Endothelial cell of umbilical vein (primary cell): ENCODE results near the gene CYP21A2. TPM values are rescaled to one million over a fixed set of nuclear protein-coding genes. Genes with fewer than 3 reads are reported as not detected.
"Not testable (repeated sequence)": the region's sequence is repeated elsewhere in the genome, so short reads cannot be mapped to it uniquely, and the experiment has no call there.

ENCODE experiments used
- BruUV-seq: library from RNA; stranded (reverse); fragments of 400-500 nt; replicated peaks from 2 replicates; lab custom pipeline; 2021; lab: Mats Ljungman, UMichigan
- CTCF ChIA-PET: fragments of 300-600, 350-600 bp; sonication (Branson Sonifier 250); formaldehyde crosslinking; loops from one replicate; lab custom pipeline; 2021; ENCODE audit warnings: antibody characterized with exemption, inconsistent platforms; lab: Charles Lee
- POLR2A ChIA-PET: fragments of 300-600, 350-600 bp; sonication (Branson Sonifier 250); formaldehyde crosslinking; loops from one replicate; lab custom pipeline; 2021; ENCODE audit warnings: antibody characterized with exemption, inconsistent platforms; lab: Charles Lee
- DNase-seq: peaks from one replicate; pipeline ENCODE4 v3.0.0-alpha.2; 2011; ENCODE audit warnings: low read depth, low spot score
- FAIRE-seq: peaks from 2 replicates; lab custom pipeline; 2011; peaks lifted over from hg19 to GRCh38; lab: Jason Lieb, UNC
- H2AFZ ChIP-seq: 2 replicates; pipeline ENCODE4 v1.6.0; 2012; ENCODE audit warnings: low read depth, low read length, control low read depth, inconsistent platforms
- H3K27ac ChIP-seq: 2 replicates; pipeline ENCODE4 v1.5.1; 2011; ENCODE audit warnings: low read depth, mild to moderate bottlenecking, control low read depth, low read length, moderate library complexity; ENCODE audit not compliant: insufficient read depth
- H3K27me3 ChIP-seq, 2 experiments: 2 replicates each; pipeline versions ENCODE4 v1.6.0 to v1.6.1; 2011; ENCODE audit warnings: low read length in 2 of 2, mixed read lengths in 1 of 2; ENCODE audit not compliant: control insufficient read depth in 2 of 2, insufficient read depth in 2 of 2
- H3K36me3 ChIP-seq, 2 experiments: 2 replicates in 1 of 2; 3 replicates in 1 of 2; pipeline ENCODE4 v1.5.1; 2011; ENCODE audit warnings: low read length in 2 of 2, mild to moderate bottlenecking in 1 of 2, moderate library complexity in 1 of 2; ENCODE audit not compliant: control insufficient read depth in 2 of 2, insufficient read depth in 2 of 2; ENCODE audit errors: extremely low read depth in 1 of 2
- H3K4me1 ChIP-seq: 3 replicates; pipeline ENCODE4 v1.5.1; 2011; ENCODE audit warnings: mild to moderate bottlenecking, low read length; ENCODE audit not compliant: control insufficient read depth, insufficient read depth; ENCODE audit errors: extremely low read depth
- H3K4me2 ChIP-seq: 2 replicates; pipeline ENCODE4 v1.6.1; 2011; ENCODE audit warnings: low read length, control low read depth, mixed read lengths; ENCODE audit not compliant: insufficient read depth
- H3K4me3 ChIP-seq, 3 experiments: fragments of 200-600 bp in 1 of 3; sonication (generic), shearing (Covaris generic) in 1 of 3; replicated peaks in 1 of 3; 2 replicates each; pipeline ENCODE4 v1.5.1; 2011 to 2016; ENCODE audit warnings: control low read depth in 3 of 3, low read length in 3 of 3, mild to moderate bottlenecking in 2 of 3, inconsistent platforms in 1 of 3, low read depth in 1 of 3, moderate library complexity in 1 of 3; ENCODE audit not compliant: insufficient read depth in 1 of 3
- H3K79me2 ChIP-seq: 2 replicates; pipeline ENCODE4 v1.6.0; 2012; ENCODE audit warnings: low read length, inconsistent platforms; ENCODE audit not compliant: control insufficient read depth, insufficient read depth
- H3K9ac ChIP-seq: replicated peaks from 2 replicates; pipeline ENCODE3; 2011; ENCODE audit warnings: low read length, control low read depth; ENCODE audit not compliant: insufficient read depth; ENCODE audit errors: extremely low read depth
- H3K9me1 ChIP-seq: replicated peaks from 3 replicates; pipeline ENCODE4 v1.6.0; 2011; ENCODE audit warnings: mild to moderate bottlenecking, low read length; ENCODE audit not compliant: control insufficient read depth, insufficient read depth; ENCODE audit errors: extremely low read depth
- H3K9me3 ChIP-seq: replicated peaks from 2 replicates; pipeline ENCODE4 v1.5.1; 2012; ENCODE audit warnings: low read length, inconsistent platforms; ENCODE audit not compliant: control insufficient read depth, insufficient read depth
- H4K20me1 ChIP-seq: replicated peaks from 2 replicates; pipeline ENCODE3; 2011; ENCODE audit warnings: mild to moderate bottlenecking, low read length; ENCODE audit not compliant: control insufficient read depth, insufficient read depth; ENCODE audit errors: extremely low read depth
- EZH2 ChIP-seq: IDR thresholded peaks from 2 replicates; pipeline ENCODE4 v1.6.1; 2012; ENCODE audit warnings: borderline replicate concordance, low read depth, mild to moderate bottlenecking, moderate library complexity, low read length, inconsistent platforms; ENCODE audit not compliant: severe bottlenecking
- FOS ChIP-seq: IDR thresholded peaks from 2 replicates; pipeline ENCODE4 v1.6.1; 2011; ENCODE audit warnings: mild to moderate bottlenecking, low read length, moderate library complexity, borderline replicate concordance; ENCODE audit not compliant: insufficient read depth
- GATA2 ChIP-seq: IDR thresholded peaks from 2 replicates; pipeline ENCODE4 v1.7.0; 2011; ENCODE audit warnings: low read depth, mild to moderate bottlenecking, moderate library complexity, mixed read lengths, low read length; ENCODE audit not compliant: insufficient read length, insufficient read depth
- JUN ChIP-seq: IDR thresholded peaks from 2 replicates; pipeline ENCODE4 v1.6.1; 2011; ENCODE audit warnings: borderline replicate concordance, low read depth; ENCODE audit not compliant: insufficient read length, insufficient read depth
- MYC ChIP-seq: IDR thresholded peaks from one replicate; pipeline ENCODE4 v1.6.1; 2011; ENCODE audit warnings: mild to moderate bottlenecking, low read depth, low read length
- POLR2A ChIP-seq: IDR thresholded peaks from 2 replicates; pipeline ENCODE4 v1.6.1; 2012; ENCODE audit warnings: low read depth, mild to moderate bottlenecking, control low read depth, low read length
- POLR2AphosphoS5 ChIP-seq: IDR thresholded peaks from 2 replicates; pipeline ENCODE4 v1.6.1; 2012; ENCODE audit warnings: low read depth, mild to moderate bottlenecking, control low read depth, low read length, moderate library complexity; ENCODE audit not compliant: insufficient read depth
- dilution Hi-C: fragments of 300-500 bp; cut with MboI; formaldehyde crosslinking; loops from one replicate; pipeline ENCODE4 v1.15.0; 2019; ENCODE audit warnings: low sequenced_read_pairs; ENCODE audit not compliant: extremely low pct_ligation_motif_present
- intact Hi-C: fragments of 100-400 bp; cut with micrococcal nuclease; formaldehyde crosslinking; loops from one replicate; pipeline ENCODE4 v1.10.0; 2022
- polyA plus RNA-seq, 4 experiments: library from polyadenylated mRNA; depleted of rRNA in 3 of 4; stranded (reverse) in 3 of 4; unstranded in 1 of 4; fragments of >200 nt; gene quantifications; 2 replicates each; pipeline versions ENCODE4 v1.2.1 to v1.2.3, GENCODE V29; 2011 to 2012; ENCODE audit warnings: missing spikeins in 1 of 4
- total RNA-seq: library from RNA; stranded (reverse); gene quantifications from 2 replicates; pipeline ENCODE4 v1.2.3, GENCODE V29; 2021
- TF ChIP-seq, protein P1 (sequence below), 2 donors: IDR thresholded peaks; 1 replicate in 1 of 2; 2 replicates in 1 of 2; pipeline ENCODE4 v1.5.1; 2011; ENCODE audit warnings: low read length in 2 of 2, mild to moderate bottlenecking in 2 of 2, moderate library complexity in 2 of 2, control low read depth in 1 of 2, inconsistent platforms in 1 of 2, low read depth in 1 of 2; ENCODE audit not compliant: insufficient read depth in 1 of 2; ENCODE audit errors: extremely low read depth in 1 of 2
- TF ChIP-seq, protein P2 (sequence below): IDR thresholded peaks from 2 replicates; pipeline ENCODE4 v1.6.1; 2011; ENCODE audit not compliant: insufficient read depth, insufficient read length

Gene CYP21A2
- total and polyA plus RNA-seq, 2 donors (not counting 3 experiments of a cell fraction or from before 2014, with no cell fraction given): 0.22 to 0.46 TPM

DNA sequence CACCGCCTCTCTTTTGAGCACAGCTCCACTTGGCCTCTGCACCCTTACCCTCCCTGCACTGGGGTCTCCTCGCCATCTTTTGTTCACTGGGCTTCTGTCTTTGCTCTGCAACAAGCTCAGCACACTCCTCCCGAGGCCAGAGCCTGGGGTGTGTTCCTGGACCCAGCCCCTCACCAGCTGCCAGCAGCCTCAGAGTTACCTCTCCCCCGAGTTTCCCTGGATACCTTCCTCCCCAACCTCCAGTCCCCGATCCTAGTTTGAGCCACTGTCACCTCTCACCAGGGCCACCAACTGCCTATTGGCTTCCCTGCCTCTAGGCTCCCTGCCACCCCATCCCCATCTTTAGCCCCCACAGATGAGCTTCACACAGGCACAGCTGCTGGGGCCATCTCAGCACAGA is 12.3 kb downstream of the CYP21A2 start:
- no peaks in the 10 kb centered on the region for H4K20me1 ChIP-seq
- H3K4me2 ChIP-seq: no peak overlapping the region
- ChIA-PET CTCF (no interaction called here), POLR2A (no interaction called here)
- no peak overlapping the region for H3K4me3 ChIP-seq
- H3K79me2 ChIP-seq: no peaks in the 10 kb centered on the region
- BruUV-seq: no TSS peak
- H3K4me1 ChIP-seq: peaks cover 10% of the 10 kb centered on the region
- no peak overlapping the region for H3K27ac ChIP-seq
- dilution Hi-C loops (no loop called here), intact Hi-C loops (no loop called here)
- H2AFZ ChIP-seq: no peak overlapping the region
- no peaks in the 10 kb centered on the region for H3K9me3 ChIP-seq
- DNase-seq: no peak
- FAIRE-seq: no peak
- TF ChIP-seq POLR2A: no peak
- TF ChIP-seq POLR2AphosphoS5: no peak
- no peak for TF ChIP-seq FOS
- TF ChIP-seq GATA2: no peak
- TF ChIP-seq JUN: no peak
- TF ChIP-seq, protein P1, sequence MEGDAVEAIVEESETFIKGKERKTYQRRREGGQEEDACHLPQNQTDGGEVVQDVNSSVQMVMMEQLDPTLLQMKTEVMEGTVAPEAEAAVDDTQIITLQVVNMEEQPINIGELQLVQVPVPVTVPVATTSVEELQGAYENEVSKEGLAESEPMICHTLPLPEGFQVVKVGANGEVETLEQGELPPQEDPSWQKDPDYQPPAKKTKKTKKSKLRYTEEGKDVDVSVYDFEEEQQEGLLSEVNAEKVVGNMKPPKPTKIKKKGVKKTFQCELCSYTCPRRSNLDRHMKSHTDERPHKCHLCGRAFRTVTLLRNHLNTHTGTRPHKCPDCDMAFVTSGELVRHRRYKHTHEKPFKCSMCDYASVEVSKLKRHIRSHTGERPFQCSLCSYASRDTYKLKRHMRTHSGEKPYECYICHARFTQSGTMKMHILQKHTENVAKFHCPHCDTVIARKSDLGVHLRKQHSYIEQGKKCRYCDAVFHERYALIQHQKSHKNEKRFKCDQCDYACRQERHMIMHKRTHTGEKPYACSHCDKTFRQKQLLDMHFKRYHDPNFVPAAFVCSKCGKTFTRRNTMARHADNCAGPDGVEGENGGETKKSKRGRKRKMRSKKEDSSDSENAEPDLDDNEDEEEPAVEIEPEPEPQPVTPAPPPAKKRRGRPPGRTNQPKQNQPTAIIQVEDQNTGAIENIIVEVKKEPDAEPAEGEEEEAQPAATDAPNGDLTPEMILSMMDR (IDR thresholded peaks at IDR 0.05; ENCODE audit: extremely low read depth in 1 of 2, insufficient read depth in 1 of 2, low read depth in 1 of 2, low read length in 2 of 2): no peak
- TF ChIP-seq, protein P2, sequence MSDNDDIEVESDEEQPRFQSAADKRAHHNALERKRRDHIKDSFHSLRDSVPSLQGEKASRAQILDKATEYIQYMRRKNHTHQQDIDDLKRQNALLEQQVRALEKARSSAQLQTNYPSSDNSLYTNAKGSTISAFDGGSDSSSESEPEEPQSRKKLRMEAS: no peak
- no peak for TF ChIP-seq MYC
- TF ChIP-seq EZH2: no peak
- H3K27me3 ChIP-seq: peaks cover 0 to 3% of the 10 kb centered on the region in 2 experiments
- H3K9ac ChIP-seq: no peak overlapping the region
- H3K9me1 ChIP-seq: no peaks in the 10 kb centered on the region
- no peaks in the 10 kb centered on the region for H3K36me3 ChIP-seq

DNA sequence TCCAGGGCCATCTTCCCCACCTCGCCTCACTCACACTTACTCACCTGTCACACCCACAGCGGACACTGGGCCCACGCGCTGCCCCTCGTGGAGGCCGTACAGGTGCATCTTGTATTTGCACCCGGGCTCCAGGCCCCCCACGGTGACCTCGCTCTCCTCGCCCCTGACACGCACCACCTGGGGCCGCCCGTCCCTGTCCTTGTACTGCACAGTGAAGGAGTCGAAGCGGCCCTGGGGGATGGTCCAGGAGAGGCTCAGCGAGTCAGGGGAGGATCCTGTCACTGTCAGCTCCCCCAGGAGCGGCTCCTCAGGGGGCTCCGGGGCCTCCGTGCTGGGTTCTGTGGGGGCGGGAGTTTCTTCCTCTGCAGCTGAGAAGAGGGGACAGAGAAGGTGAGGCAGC is 14.4 kb downstream of the CYP21A2 start:
- H3K4me1 ChIP-seq, DNase-seq, H4K20me1 ChIP-seq, intact Hi-C loops, H3K4me2 ChIP-seq, POLR2A ChIA-PET, CTCF ChIA-PET, H3K9ac ChIP-seq, H3K9me3 ChIP-seq, H3K36me3 ChIP-seq, H3K79me2 ChIP-seq, FAIRE-seq, H3K27me3 ChIP-seq, dilution Hi-C loops, H3K4me3 ChIP-seq, H3K27ac ChIP-seq, H3K9me1 ChIP-seq, BruUV-seq, H2AFZ ChIP-seq: not testable (repeated sequence)

DNA sequence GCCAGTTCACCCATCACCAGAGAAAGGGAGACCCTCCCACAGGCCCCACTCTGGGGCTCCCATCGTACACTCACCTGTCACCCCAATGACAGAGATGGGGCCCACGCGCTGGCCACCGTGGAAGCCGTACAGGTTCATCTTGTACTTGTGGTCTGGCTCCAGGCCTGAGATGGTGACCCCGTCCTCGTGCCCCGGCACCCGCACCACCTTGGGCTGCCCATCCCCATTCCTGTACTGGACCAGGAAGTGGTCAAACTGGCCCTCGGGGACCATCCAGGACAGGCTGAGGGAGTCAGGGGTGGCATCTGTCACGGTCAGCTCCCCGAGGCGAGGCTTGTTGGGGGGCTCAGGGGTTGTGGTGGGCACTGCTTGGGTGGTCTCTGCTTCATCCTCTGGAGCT is 15.1 kb downstream of the CYP21A2 start:
- H3K9ac ChIP-seq, FAIRE-seq, H3K4me2 ChIP-seq, dilution Hi-C loops, H3K27me3 ChIP-seq, H4K20me1 ChIP-seq, H3K27ac ChIP-seq, POLR2A ChIA-PET, H3K79me2 ChIP-seq, H3K36me3 ChIP-seq, H3K9me1 ChIP-seq, DNase-seq, H3K4me3 ChIP-seq, intact Hi-C loops, H3K9me3 ChIP-seq, BruUV-seq, CTCF ChIA-PET, H2AFZ ChIP-seq, H3K4me1 ChIP-seq: not testable (repeated sequence)
